Hippocampal formation (tissue), 2 donors: Measurements from ENCODE around the gene SLAMF8.

Experiments
- DNase-seq, 2 donors: peaks; one replicate each; lab custom pipeline; 2025; lab: John Stamatoyannopoulos, UW

SLAMF8 gene

GRCh38 chr1:159849626-159850366 lies 23.1 kb downstream of the SLAMF8 start:
- no peak for DNase-seq

- no peak for DNase-seq
These were observed 24.7 kb downstream of the SLAMF8 start for GRCh38 chr1:159851407-159851806.

- no peak for DNase-seq
These were observed 26.9 kb downstream of the SLAMF8 start for GRCh38 chr1:159853417-159854115.

- DNase-seq = peak; percentile 49 to 51
These were observed 27.5 kb downstream of the SLAMF8 start for GRCh38 chr1:159854116-159854692.

- peak; percentile 38 to 67 for DNase-seq
These were observed 28.1 kb downstream of the SLAMF8 start for GRCh38 chr1:159854693-159855192.

GRCh38 chr1:159855709-159856108 lies 29.0 kb downstream of the SLAMF8 start:
- DNase-seq = no peak

- no peak for DNase-seq
These were observed 29.9 kb downstream of the SLAMF8 start for GRCh38 chr1:159856576-159856975.

- no peak for DNase-seq
These were observed 31.2 kb downstream of the SLAMF8 start for GRCh38 chr1:159857889-159858288.

GRCh38 chr1:159859767-159860322 lies 33.2 kb downstream of the SLAMF8 start:
- no peak for DNase-seq

- DNase-seq = no peak
These were observed 33.8 kb downstream of the SLAMF8 start for GRCh38 chr1:159860456-159860855.

GRCh38 chr1:159861218-159861617 lies 34.5 kb downstream of the SLAMF8 start:
- no peak for DNase-seq

GRCh38 chr1:159862031-159862430 lies 35.4 kb downstream of the SLAMF8 start:
- DNase-seq = no peak

- DNase-seq = no peak
These were observed 35.9 kb downstream of the SLAMF8 start, which contains the start of gene VSIG8 for GRCh38 chr1:159862557-159862956. Gene VSIG8, minus strand, starts transcription at chr1:159862657. Its CDS starts 136 bp downstream, at chr1:159862521.

- DNase-seq = no peak
These were observed 37.6 kb downstream of the SLAMF8 start for GRCh38 chr1:159864262-159864661.

- DNase-seq = no peak
These were observed 39.4 kb downstream of the SLAMF8 start for GRCh38 chr1:159866066-159866465.

- DNase-seq = no peak
These were observed 40.4 kb downstream of the SLAMF8 start for GRCh38 chr1:159866905-159867663.

GRCh38 chr1:159867664-159868026 lies 41.0 kb downstream of the SLAMF8 start:
- DNase-seq = no peak

GRCh38 chr1:159868766-159869165 lies 42.1 kb downstream of the SLAMF8 start:
- no peak for DNase-seq

- no peak for DNase-seq
These were observed 42.5 kb downstream of the SLAMF8 start for GRCh38 chr1:159869173-159869572.

- no peak for DNase-seq
These were observed 42.9 kb downstream of the SLAMF8 start for GRCh38 chr1:159869607-159870006.

GRCh38 chr1:159870704-159871103 lies 44.0 kb downstream of the SLAMF8 start:
- no peak for DNase-seq

- DNase-seq = no peak
These were observed 46.2 kb downstream of the SLAMF8 start for GRCh38 chr1:159872891-159873290.
